ENCODE data around the gene URGCP. TPM values are rescaled to one million over a fixed set of nuclear protein-coding genes. Genes with fewer than 3 reads are reported as not detected.

The URGCP gene
- 28.9 and 37.1 TPM in 2 replicates for total RNA-seq

GRCh38 chr7:43906331-43907010 is at the start of gene URGCP:
URGCP (minus strand) TSS chr7:43906596; CDS start chr7:43906575, 21 bp downstream.

GRCh38 chr7:43925984-43926797 is 19.8 kb upstream of the URGCP start, which contains the start of gene UBE2D4:
UBE2D4 (plus strand) TSS chr7:43926436; CDS start chr7:43926533, 97 bp downstream.

GRCh38 chr7:43869006-43869866 is 37.2 kb downstream of the URGCP start, which contains the start of gene MRPS24:
MRPS24 (minus strand) TSS chr7:43869517; CDS start chr7:43869495, 22 bp downstream.

Small RNA genes lying within 50 kb of the gene (small RNA-seq; reads per million reads assigned to genes)
- gene MRPS24, result not detected

Other genes starting within 250 kb of the URGCP start
- gene COA1, start 177.1 kb downstream of the URGCP start, total RNA-seq, result 40.6 and 43.8 TPM in 2 replicates
- 31.0 and 36.3 TPM in 2 replicates for gene BLVRA, start 147.9 kb downstream of the URGCP start, total RNA-seq
- gene MRPS24, start 37.1 kb downstream of the URGCP start, total RNA-seq, result 82.7 and 88.0 TPM in 2 replicates
- 17.6 and 22.9 TPM in 2 replicates for gene UBE2D4, start 19.8 kb upstream of the URGCP start, total RNA-seq
- gene SPDYE1, start 91.3 kb upstream of the URGCP start, total RNA-seq, result not detected in 2 replicates
- gene DBNL, start 138.1 kb upstream of the URGCP start, total RNA-seq, result 108 TPM in 2 replicates
- gene PGAM2, start 159.0 kb upstream of the URGCP start, total RNA-seq, result 0.32 and 0.65 TPM in 2 replicates
- gene POLM, start 175.9 kb upstream of the URGCP start, total RNA-seq, result 14.9 and 24.2 TPM in 2 replicates
- gene AEBP1, start 197.7 kb upstream of the URGCP start, total RNA-seq, result 139 and 216 TPM in 2 replicates
- gene POLD2, start 217.0 kb upstream of the URGCP start, total RNA-seq, result 65.5 and 73.4 TPM in 2 replicates
- not detected in 2 replicates for gene MYL7, start 234.7 kb upstream of the URGCP start, total RNA-seq